Astrocyte (in vitro differentiated cells and primary cell): ENCODE measurements around the gene THSD7B. TPM values are rescaled to one million over a fixed set of nuclear protein-coding genes. Genes with fewer than 3 reads are reported as not detected.

ENCODE experiments used
- DNase-seq: peaks from one replicate; pipeline ENCODE4 v3.0.0-alpha.2; 2010; ENCODE audit warnings: low read depth
- FAIRE-seq: peaks from 2 replicates; lab custom pipeline; 2011; peaks lifted over from hg19 to GRCh38; lab: Jason Lieb, UNC
- H2AFZ ChIP-seq: 2 replicates; pipeline ENCODE4 v1.6.0; 2012; ENCODE audit warnings: low read depth, low read length, inconsistent platforms
- H3K27ac ChIP-seq: 2 replicates; pipeline ENCODE4 v1.5.1; 2011; ENCODE audit warnings: low read depth, low read length, inconsistent platforms
- H3K27me3 ChIP-seq: 2 replicates; pipeline ENCODE4 v1.6.0; 2011; ENCODE audit warnings: low read length, inconsistent platforms; ENCODE audit not compliant: insufficient read depth
- H3K36me3 ChIP-seq: 2 replicates; pipeline ENCODE4 v1.5.1; 2011; ENCODE audit warnings: low read length, inconsistent platforms; ENCODE audit not compliant: insufficient read depth
- H3K4me1 ChIP-seq: 2 replicates; pipeline ENCODE4 v1.5.1; 2011; ENCODE audit warnings: low read length, inconsistent platforms; ENCODE audit not compliant: insufficient read depth
- H3K4me2 ChIP-seq: 2 replicates; pipeline ENCODE4 v1.6.0; 2012; ENCODE audit warnings: low read length, inconsistent platforms
- H3K4me3 ChIP-seq: 2 replicates; pipeline ENCODE4 v1.5.1; 2011; ENCODE audit warnings: low read depth, mild to moderate bottlenecking, low read length, inconsistent platforms; ENCODE audit not compliant: insufficient read depth
- H3K79me2 ChIP-seq: 2 replicates; pipeline ENCODE4 v1.6.0; 2012; ENCODE audit warnings: mild to moderate bottlenecking, low read length, inconsistent platforms; ENCODE audit not compliant: insufficient read depth
- H3K9ac ChIP-seq: 2 replicates; pipeline ENCODE4 v1.6.0; 2012; ENCODE audit warnings: mild to moderate bottlenecking, low read length, inconsistent platforms
- H3K9me3 ChIP-seq: 2 replicates; pipeline ENCODE4 v1.5.1; 2012; ENCODE audit warnings: low read depth, mild to moderate bottlenecking, low read length, inconsistent platforms; ENCODE audit not compliant: insufficient read depth
- H4K20me1 ChIP-seq: 2 replicates; pipeline ENCODE4 v1.6.0; 2012; ENCODE audit warnings: low read length, inconsistent platforms; ENCODE audit not compliant: insufficient read depth
- H3K27ac Mint-ChIP-seq: one replicate; pipeline ENCODE4 v1.8.0; 2021; ENCODE audit warnings: mild to moderate bottlenecking, mixed read lengths; ENCODE audit not compliant: unreplicated experiment
- H3K27me3 Mint-ChIP-seq: one replicate; pipeline ENCODE4 v1.8.0; 2021; ENCODE audit warnings: low read depth, mixed read lengths; ENCODE audit not compliant: unreplicated experiment
- H3K36me3 Mint-ChIP-seq: one replicate; pipeline ENCODE4 v1.8.0; 2021; ENCODE audit warnings: low read depth, mixed read lengths; ENCODE audit not compliant: unreplicated experiment
- H3K4me1 Mint-ChIP-seq: one replicate; pipeline ENCODE4 v1.8.0; 2021; ENCODE audit warnings: low read depth, mixed read lengths; ENCODE audit not compliant: unreplicated experiment
- H3K4me3 Mint-ChIP-seq: one replicate; pipeline ENCODE4 v1.8.0; 2021; ENCODE audit warnings: mild to moderate bottlenecking, moderate library complexity, mixed read lengths; ENCODE audit not compliant: unreplicated experiment
- H3K9me3 Mint-ChIP-seq: one replicate; pipeline ENCODE4 v1.8.0; 2021; ENCODE audit warnings: mild to moderate bottlenecking, mixed read lengths; ENCODE audit not compliant: unreplicated experiment
- CTCF ChIP-seq: IDR thresholded peaks from 2 replicates; pipeline ENCODE4 v1.5.1; 2011; ENCODE audit warnings: low read depth, mild to moderate bottlenecking, inconsistent platforms, low read length, moderate library complexity; ENCODE audit not compliant: insufficient read depth
- EZH2 ChIP-seq: IDR thresholded peaks from 2 replicates; pipeline ENCODE4 v1.6.1; 2012; ENCODE audit warnings: mild to moderate bottlenecking, low read length, inconsistent platforms; ENCODE audit not compliant: insufficient read depth
- total RNA-seq: library from RNA; stranded (reverse); gene quantifications from 2 replicates; pipeline ENCODE4 v1.2.1, GENCODE V29; 2021

The THSD7B gene
- total RNA-seq, 1 donor from 2014 or later, result 0.18 TPM

- Mint-ChIP-seq H3K4me1 (no peaks in the 10 kb centered on the region), H3K36me3 (no peaks in the 10 kb centered on the region), H3K27ac (no peak overlapping the region), H3K27me3 (peaks cover 5% of the 10 kb centered on the region), H3K9me3 (no peaks in the 10 kb centered on the region), H3K4me3 (no peak overlapping the region)
- Histone ChIP-seq H3K27ac (no peak overlapping the region), H4K20me1 (no peaks in the 10 kb centered on the region), H3K9ac (no peak overlapping the region), H3K4me1 (no peaks in the 10 kb centered on the region), H3K36me3 (no peaks in the 10 kb centered on the region), H2AFZ (no peak overlapping the region), H3K79me2 (no peaks in the 10 kb centered on the region), H3K27me3 (no peaks in the 10 kb centered on the region), H3K4me2 (no peak overlapping the region), H3K4me3 (no peak overlapping the region), H3K9me3 (no peaks in the 10 kb centered on the region)
- TF ChIP-seq CTCF (no peak), EZH2 (no peak)
- FAIRE-seq, result no peak
- DNase-seq, result no peak
Observed at GRCh38 chr2:136727973-136728699, 37.2 kb upstream of the THSD7B start.

GRCh38 chr2:136736236-136736635, 29.1 kb upstream of the THSD7B start:
- no peaks in the 10 kb centered on the region for H3K36me3 Mint-ChIP-seq

More at GRCh38 chr2:136736236-136736635, 29.1 kb upstream of the THSD7B start:
- Mint-ChIP-seq H3K4me1 (no peaks in the 10 kb centered on the region), H3K4me3 (no peak overlapping the region), H3K9me3 (no peaks in the 10 kb centered on the region), H3K27ac (no peak overlapping the region), H3K27me3 (peaks cover 4% of the 10 kb centered on the region)
- no peak for DNase-seq
- H3K79me2 ChIP-seq, result no peaks in the 10 kb centered on the region
- no peak for FAIRE-seq
- no peak overlapping the region for H3K27ac ChIP-seq
- no peak overlapping the region for H2AFZ ChIP-seq
- no peaks in the 10 kb centered on the region for H3K27me3 ChIP-seq
- TF ChIP-seq CTCF, result no peak
- no peak for TF ChIP-seq EZH2
- H3K4me1 ChIP-seq, result no peaks in the 10 kb centered on the region
- H3K4me2 ChIP-seq, result no peak overlapping the region
- no peaks in the 10 kb centered on the region for H3K9me3 ChIP-seq
- H3K9ac ChIP-seq, result no peak overlapping the region
- no peak overlapping the region for H3K4me3 ChIP-seq
- H4K20me1 ChIP-seq, result no peaks in the 10 kb centered on the region
- H3K36me3 ChIP-seq, result no peaks in the 10 kb centered on the region
